Neural cell (in vitro differentiated cells): Measurements from ENCODE around the gene MCM7. TPM values are rescaled to one million over a fixed set of nuclear protein-coding genes. Genes with fewer than 3 reads are reported as not detected.

ENCODE experiments used
- H2AFZ ChIP-seq: fragments of 200-600, 300-800 bp; sonication (generic), shearing (Covaris generic); 2 replicates; pipeline ENCODE4 v1.6.0; 2014; ENCODE audit warnings: low read depth, mild to moderate bottlenecking, antibody characterized with exemption, low read length, moderate library complexity
- H3F3A ChIP-seq: fragments of 200-600 bp; shearing (Covaris generic); 2 replicates; pipeline ENCODE4 v1.6.1; 2016; ENCODE audit warnings: mild to moderate bottlenecking, moderate library complexity, mixed read lengths, antibody characterized with exemption, low read length; ENCODE audit not compliant: insufficient read depth, poor library complexity, severe bottlenecking
- H3K27ac ChIP-seq: fragments of 200-600, 300-800 bp; sonication (generic), shearing (Covaris generic); 2 replicates; pipeline ENCODE4 v1.5.1; 2014; ENCODE audit warnings: mild to moderate bottlenecking, low read length, moderate library complexity
- H3K27me3 ChIP-seq: fragments of 300-800, 200-600 bp; sonication (generic), shearing (Covaris generic); 2 replicates; pipeline ENCODE4 v1.6.0; 2014; ENCODE audit warnings: mild to moderate bottlenecking, low read depth, low read length, moderate library complexity; ENCODE audit not compliant: insufficient read depth
- H3K36me3 ChIP-seq: fragments of 300-800, 200-600 bp; sonication (generic), shearing (Covaris generic); 2 replicates; pipeline ENCODE4 v1.5.1; 2014; ENCODE audit warnings: mild to moderate bottlenecking, antibody characterized with exemption, low read length, moderate library complexity; ENCODE audit not compliant: insufficient read depth
- H3K4me2 ChIP-seq: fragments of 300-800, 200-600 bp; sonication (generic), shearing (Covaris generic); 2 replicates; pipeline ENCODE4 v1.6.0; 2014; ENCODE audit warnings: mild to moderate bottlenecking, low read length
- H3K4me3 ChIP-seq: fragments of 300-800, 200-600 bp; sonication (generic), shearing (Covaris generic); 2 replicates; pipeline ENCODE4 v1.5.1; 2014; ENCODE audit warnings: mild to moderate bottlenecking, low read length, moderate library complexity
- H3K79me2 ChIP-seq: fragments of 200-600 bp; shearing (Covaris generic); replicated peaks from 2 replicates; pipeline ENCODE4 v1.6.0; 2014; ENCODE audit warnings: mild to moderate bottlenecking, low read length, moderate library complexity; ENCODE audit not compliant: insufficient read depth
- H3K9ac ChIP-seq: fragments of 300-800, 200-600 bp; sonication (generic), shearing (Covaris generic); 2 replicates; pipeline ENCODE4 v1.6.1; 2016; ENCODE audit warnings: mild to moderate bottlenecking, low read length, mixed read lengths
- H3K9me2 ChIP-seq: fragments of 200-600 bp; shearing (Covaris generic); 2 replicates; pipeline ENCODE4 v1.6.1; 2016; ENCODE audit warnings: mild to moderate bottlenecking, low read length, mixed read lengths; ENCODE audit not compliant: insufficient read depth
- H3K9me3 ChIP-seq: fragments of 200-600, 300-800 bp; sonication (generic), shearing (Covaris generic); 2 replicates; pipeline ENCODE4 v1.6.1; 2016; ENCODE audit warnings: mild to moderate bottlenecking, mixed run types, low read length, moderate library complexity, mixed read lengths
- H4K20me1 ChIP-seq: fragments of 200-600 bp; shearing (Covaris generic); 2 replicates; pipeline ENCODE4 v1.6.1; 2016; ENCODE audit warnings: mild to moderate bottlenecking, mixed run types; ENCODE audit not compliant: insufficient read depth
- EP300 ChIP-seq: fragments of 450-650 bp; conservative IDR thresholded peaks from 2 replicates; pipeline ENCODE4 v1.6.1; 2014; ENCODE audit warnings: antibody characterized with exemption, mild to moderate bottlenecking, moderate library complexity; ENCODE audit not compliant: poor library complexity, severe bottlenecking
- EZH2 ChIP-seq: fragments of 200-600, 300-800 bp; shearing (Covaris generic), sonication (generic); IDR thresholded peaks from 2 replicates; pipeline ENCODE4 v1.6.1; 2014; ENCODE audit warnings: antibody characterized with exemption, low read length, borderline replicate concordance, mild to moderate bottlenecking; ENCODE audit not compliant: insufficient read depth, poor library complexity, severe bottlenecking
- MXI1 ChIP-seq: fragments of 450-650 bp; conservative IDR thresholded peaks from 2 replicates; pipeline ENCODE4 v1.6.1; 2014; ENCODE audit warnings: antibody characterized with exemption, mild to moderate bottlenecking; ENCODE audit not compliant: poor library complexity, severe bottlenecking
- POLR2AphosphoS5 ChIP-seq: IDR thresholded peaks from 2 replicates; pipeline ENCODE4 v1.6.1; 2012
- RAD21 ChIP-seq: fragments of 450-650 bp; conservative IDR thresholded peaks from 2 replicates; pipeline ENCODE4 v1.6.1; 2014; ENCODE audit warnings: antibody characterized with exemption, mild to moderate bottlenecking, moderate library complexity
- SMC3 ChIP-seq: fragments of 450-650 bp; conservative IDR thresholded peaks from 2 replicates; pipeline ENCODE4 v1.6.1; 2014; ENCODE audit warnings: antibody characterized with exemption, mild to moderate bottlenecking, moderate library complexity; ENCODE audit not compliant: poor library complexity
- TAF1 ChIP-seq: IDR thresholded peaks from 2 replicates; pipeline ENCODE4 v1.6.1; 2012; ENCODE audit warnings: low read depth
- polyA plus RNA-seq: library from polyadenylated mRNA; depleted of rRNA; stranded (reverse); fragments of >200 nt; gene quantifications from 2 replicates; pipeline ENCODE4 v1.2.3, GENCODE V29; 2014
- TF ChIP-seq, protein P1 (sequence below): fragments of 450-650 bp; IDR thresholded peaks from 2 replicates; pipeline ENCODE4 v1.5.1; 2014; ENCODE audit warnings: antibody characterized with exemption, mild to moderate bottlenecking, moderate library complexity; ENCODE audit not compliant: poor library complexity, severe bottlenecking
- TF ChIP-seq, protein P2 (sequence below): IDR thresholded peaks from 2 replicates; pipeline ENCODE4 v1.6.1; 2012; ENCODE audit warnings: borderline replicate concordance

Gene MCM7
- polyA plus RNA-seq, 1 donor from 2014 or later: 146 TPM

DNA sequence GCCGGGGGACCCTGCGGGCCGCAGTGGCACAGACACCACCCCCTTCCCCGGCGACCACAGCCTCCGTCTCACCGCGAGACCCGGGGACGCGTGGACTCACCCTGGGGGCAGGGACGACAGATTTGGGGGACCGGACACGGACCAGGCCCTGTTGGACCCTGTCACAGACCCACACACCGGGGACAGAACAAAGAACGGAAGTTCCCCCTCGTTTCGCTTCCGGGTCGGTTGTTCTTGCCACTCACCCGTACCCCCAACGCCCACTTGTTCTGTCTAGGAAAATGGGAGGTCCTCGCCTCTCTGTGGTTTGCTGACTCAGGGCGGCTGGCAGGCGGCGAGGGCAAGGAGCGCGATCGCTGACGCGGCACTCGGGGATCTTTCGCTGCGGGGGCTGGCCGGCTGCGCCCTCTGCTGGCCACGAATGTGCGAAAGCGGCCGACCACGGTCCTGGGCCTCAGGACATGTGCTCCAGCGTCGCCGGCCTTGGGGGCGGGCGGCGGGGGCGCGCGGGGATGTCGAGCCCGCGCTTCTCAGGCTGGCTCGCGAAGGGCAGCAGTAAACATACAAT is 19.6 kb downstream of the MCM7 start, which contains the start of gene ZNF3:
ZNF3 (minus strand) TSS at position 189 of the 568 bp plus-strand sequence. CDS start 4,366 bp downstream, outside the sequence.
- no peaks in the 10 kb centered on the region for H3K9me3 ChIP-seq
- no peaks in the 10 kb centered on the region for H3F3A ChIP-seq
- peak within 1 kb of the TSS; percentile 76 for H3K4me2 ChIP-seq
- peak within 1 kb of the TSS; percentile 88 for H3K27ac ChIP-seq
- peak within 1 kb of the TSS; percentile 91 for H3K4me3 ChIP-seq
- peaks cover 47% of the 10 kb centered on the region for H3K79me2 ChIP-seq
- peak within 1 kb of the TSS; percentile 93 for H3K9ac ChIP-seq
- TF ChIP-seq SMC3 (peak; percentile 93), POLR2AphosphoS5 (peak; percentile 99), RAD21 (peak; percentile 82), EZH2 (no peak), TAF1 (no peak), EP300 (peak; percentile 83), MXI1 (peak; percentile 90)
- TF ChIP-seq, protein P1, sequence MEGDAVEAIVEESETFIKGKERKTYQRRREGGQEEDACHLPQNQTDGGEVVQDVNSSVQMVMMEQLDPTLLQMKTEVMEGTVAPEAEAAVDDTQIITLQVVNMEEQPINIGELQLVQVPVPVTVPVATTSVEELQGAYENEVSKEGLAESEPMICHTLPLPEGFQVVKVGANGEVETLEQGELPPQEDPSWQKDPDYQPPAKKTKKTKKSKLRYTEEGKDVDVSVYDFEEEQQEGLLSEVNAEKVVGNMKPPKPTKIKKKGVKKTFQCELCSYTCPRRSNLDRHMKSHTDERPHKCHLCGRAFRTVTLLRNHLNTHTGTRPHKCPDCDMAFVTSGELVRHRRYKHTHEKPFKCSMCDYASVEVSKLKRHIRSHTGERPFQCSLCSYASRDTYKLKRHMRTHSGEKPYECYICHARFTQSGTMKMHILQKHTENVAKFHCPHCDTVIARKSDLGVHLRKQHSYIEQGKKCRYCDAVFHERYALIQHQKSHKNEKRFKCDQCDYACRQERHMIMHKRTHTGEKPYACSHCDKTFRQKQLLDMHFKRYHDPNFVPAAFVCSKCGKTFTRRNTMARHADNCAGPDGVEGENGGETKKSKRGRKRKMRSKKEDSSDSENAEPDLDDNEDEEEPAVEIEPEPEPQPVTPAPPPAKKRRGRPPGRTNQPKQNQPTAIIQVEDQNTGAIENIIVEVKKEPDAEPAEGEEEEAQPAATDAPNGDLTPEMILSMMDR: peak; percentile 97
- TF ChIP-seq, protein P2, sequence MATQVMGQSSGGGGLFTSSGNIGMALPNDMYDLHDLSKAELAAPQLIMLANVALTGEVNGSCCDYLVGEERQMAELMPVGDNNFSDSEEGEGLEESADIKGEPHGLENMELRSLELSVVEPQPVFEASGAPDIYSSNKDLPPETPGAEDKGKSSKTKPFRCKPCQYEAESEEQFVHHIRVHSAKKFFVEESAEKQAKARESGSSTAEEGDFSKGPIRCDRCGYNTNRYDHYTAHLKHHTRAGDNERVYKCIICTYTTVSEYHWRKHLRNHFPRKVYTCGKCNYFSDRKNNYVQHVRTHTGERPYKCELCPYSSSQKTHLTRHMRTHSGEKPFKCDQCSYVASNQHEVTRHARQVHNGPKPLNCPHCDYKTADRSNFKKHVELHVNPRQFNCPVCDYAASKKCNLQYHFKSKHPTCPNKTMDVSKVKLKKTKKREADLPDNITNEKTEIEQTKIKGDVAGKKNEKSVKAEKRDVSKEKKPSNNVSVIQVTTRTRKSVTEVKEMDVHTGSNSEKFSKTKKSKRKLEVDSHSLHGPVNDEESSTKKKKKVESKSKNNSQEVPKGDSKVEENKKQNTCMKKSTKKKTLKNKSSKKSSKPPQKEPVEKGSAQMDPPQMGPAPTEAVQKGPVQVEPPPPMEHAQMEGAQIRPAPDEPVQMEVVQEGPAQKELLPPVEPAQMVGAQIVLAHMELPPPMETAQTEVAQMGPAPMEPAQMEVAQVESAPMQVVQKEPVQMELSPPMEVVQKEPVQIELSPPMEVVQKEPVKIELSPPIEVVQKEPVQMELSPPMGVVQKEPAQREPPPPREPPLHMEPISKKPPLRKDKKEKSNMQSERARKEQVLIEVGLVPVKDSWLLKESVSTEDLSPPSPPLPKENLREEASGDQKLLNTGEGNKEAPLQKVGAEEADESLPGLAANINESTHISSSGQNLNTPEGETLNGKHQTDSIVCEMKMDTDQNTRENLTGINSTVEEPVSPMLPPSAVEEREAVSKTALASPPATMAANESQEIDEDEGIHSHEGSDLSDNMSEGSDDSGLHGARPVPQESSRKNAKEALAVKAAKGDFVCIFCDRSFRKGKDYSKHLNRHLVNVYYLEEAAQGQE: peak; percentile 65
- H3K9me2 ChIP-seq: no peaks in the 10 kb centered on the region
- no peaks in the 10 kb centered on the region for H4K20me1 ChIP-seq
- H3K27me3 ChIP-seq: no peaks in the 10 kb centered on the region
- H3K36me3 ChIP-seq: peaks cover 6% of the 10 kb centered on the region
- peak within 1 kb of the TSS; percentile 56 for H2AFZ ChIP-seq

GRCh38 chr7:100080907-100081534 is 20.2 kb downstream of the MCM7 start:
- Histone ChIP-seq H3K4me2 (peak overlapping the region; percentile 76), H3K9me3 (no peaks in the 10 kb centered on the region), H3K9ac (peak overlapping the region; percentile 93), H3K79me2 (peaks cover 47% of the 10 kb centered on the region), H3K27me3 (no peaks in the 10 kb centered on the region), H3K36me3 (peaks cover 6% of the 10 kb centered on the region), H4K20me1 (no peaks in the 10 kb centered on the region), H3K4me3 (peak overlapping the region; percentile 91), H2AFZ (peak overlapping the region; percentile 56), H3F3A (no peaks in the 10 kb centered on the region), H3K9me2 (no peaks in the 10 kb centered on the region), H3K27ac (peak overlapping the region; percentile 88)
- TF ChIP-seq, protein P1: no peak
- TF ChIP-seq MXI1 (peak; percentile 16), EP300 (no peak)
